ENCODE measurements around the gene KRTAP10-4. TPM values are rescaled to one million over a fixed set of nuclear protein-coding genes. Genes with fewer than 3 reads are reported as not detected.

The KRTAP10-4 gene
- total RNA-seq, 1 experiment from 2014 or later = not detected

DNA sequence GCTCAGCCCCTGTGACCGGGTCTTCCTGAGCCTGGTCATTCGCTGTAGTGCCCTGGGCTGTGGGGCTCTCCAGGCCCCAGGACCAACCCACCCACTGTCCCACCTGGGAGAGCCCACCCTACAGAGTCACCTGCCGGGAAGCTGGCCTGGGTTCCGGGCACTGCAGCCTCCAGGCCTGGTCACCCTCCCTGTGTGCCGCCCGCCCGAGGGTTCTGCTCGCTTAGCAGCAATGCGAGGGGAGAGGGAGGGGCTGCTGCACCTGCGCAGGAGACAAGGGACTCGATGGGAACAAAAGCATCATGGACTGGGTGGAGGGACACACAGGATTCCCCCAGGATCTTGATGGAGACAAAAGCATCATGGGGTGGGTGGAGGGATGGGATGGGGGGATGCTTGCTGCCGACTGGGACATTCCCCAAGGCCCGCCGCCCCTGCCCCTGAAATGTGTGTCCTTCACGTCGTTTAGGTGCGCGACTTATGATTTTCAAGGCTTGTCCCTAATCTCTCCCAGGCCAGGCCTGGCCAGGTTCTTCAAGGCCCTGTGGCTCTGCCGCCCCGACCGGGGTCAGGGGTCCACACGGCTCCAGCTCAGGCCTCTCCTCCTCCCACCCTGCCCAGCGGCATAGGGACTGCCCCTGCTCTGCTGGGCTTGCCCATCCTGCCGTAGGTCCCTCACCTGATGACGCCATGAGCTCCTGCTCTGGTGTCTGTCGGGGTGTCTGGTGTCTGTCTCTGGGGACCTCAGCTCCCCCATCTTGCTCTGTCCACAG, 40.0 kb downstream of the KRTAP10-4 start:
- Histone ChIP-seq H3K9me2 (ENCODE audit: insufficient read depth) (no peaks in the 10 kb centered on the region), H3K4me3 (no peak overlapping the region), H4K20me1 (ENCODE audit: insufficient read depth) (no peaks in the 10 kb centered on the region), H3K27me3 (ENCODE audit: insufficient read depth, low read depth) (peaks cover 42% of the 10 kb centered on the region), H3K4me2 (no peak overlapping the region), H2AFZ (no peak overlapping the region), H3F3A (ENCODE audit: insufficient read depth, low read depth) (no peaks in the 10 kb centered on the region), H3K4me1 (replicated peaks; ENCODE audit: insufficient read depth) (no peaks in the 10 kb centered on the region), H3K9me3 (ENCODE audit: insufficient read depth, low read depth) (no peaks in the 10 kb centered on the region), H3K27ac (no peak overlapping the region), H3K36me3 (ENCODE audit: low read depth) (no peaks in the 10 kb centered on the region), H3K79me2 (ENCODE audit: low read depth) (no peaks in the 10 kb centered on the region)
- intact Hi-C loops (cut with micrococcal nuclease; ENCODE audit: unreplicated experiment) = no loop called here
- TF ChIP-seq, protein P1, sequence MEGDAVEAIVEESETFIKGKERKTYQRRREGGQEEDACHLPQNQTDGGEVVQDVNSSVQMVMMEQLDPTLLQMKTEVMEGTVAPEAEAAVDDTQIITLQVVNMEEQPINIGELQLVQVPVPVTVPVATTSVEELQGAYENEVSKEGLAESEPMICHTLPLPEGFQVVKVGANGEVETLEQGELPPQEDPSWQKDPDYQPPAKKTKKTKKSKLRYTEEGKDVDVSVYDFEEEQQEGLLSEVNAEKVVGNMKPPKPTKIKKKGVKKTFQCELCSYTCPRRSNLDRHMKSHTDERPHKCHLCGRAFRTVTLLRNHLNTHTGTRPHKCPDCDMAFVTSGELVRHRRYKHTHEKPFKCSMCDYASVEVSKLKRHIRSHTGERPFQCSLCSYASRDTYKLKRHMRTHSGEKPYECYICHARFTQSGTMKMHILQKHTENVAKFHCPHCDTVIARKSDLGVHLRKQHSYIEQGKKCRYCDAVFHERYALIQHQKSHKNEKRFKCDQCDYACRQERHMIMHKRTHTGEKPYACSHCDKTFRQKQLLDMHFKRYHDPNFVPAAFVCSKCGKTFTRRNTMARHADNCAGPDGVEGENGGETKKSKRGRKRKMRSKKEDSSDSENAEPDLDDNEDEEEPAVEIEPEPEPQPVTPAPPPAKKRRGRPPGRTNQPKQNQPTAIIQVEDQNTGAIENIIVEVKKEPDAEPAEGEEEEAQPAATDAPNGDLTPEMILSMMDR (conservative IDR thresholded peaks at IDR 0.05) = no peak
- TF ChIP-seq EZH2 (IDR thresholded peaks at IDR 0.05; ENCODE audit: low read depth) = no peak
- CTCF ChIA-PET = no interaction called here
- POLR2A ChIA-PET (ENCODE audit: unreplicated experiment) = no interaction called here
- no peak for DNase-seq
- no TSS peak for BruUV-seq (replicated peaks)

DNA sequence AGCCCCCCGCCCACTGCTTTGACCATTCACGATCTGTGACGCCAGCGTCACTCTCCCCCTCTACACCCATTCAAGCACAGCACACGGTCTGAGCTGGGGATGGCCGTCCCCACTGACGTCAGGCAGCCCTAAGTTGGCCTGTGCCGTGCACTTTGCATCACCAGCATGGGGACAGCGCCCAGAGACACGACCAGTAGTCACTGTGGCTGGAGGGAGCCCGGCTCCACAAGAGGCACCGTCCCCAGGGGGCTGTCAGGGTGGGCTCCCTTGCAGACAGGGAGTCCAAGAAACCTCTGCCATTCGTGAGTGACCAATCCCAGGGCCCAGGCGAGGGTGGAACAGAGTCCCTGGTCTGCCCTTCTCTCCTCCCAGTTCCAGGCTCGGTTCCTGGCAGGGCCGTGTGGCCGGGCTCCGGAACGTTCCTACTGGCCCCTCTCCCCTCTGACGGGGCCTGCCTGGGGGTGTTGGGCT, 40.7 kb downstream of the KRTAP10-4 start:
- TF ChIP-seq EZH2 (IDR thresholded peaks at IDR 0.05; ENCODE audit: low read depth) = no peak
- CTCF ChIA-PET = no interaction called here
- H4K20me1 ChIP-seq (ENCODE audit: insufficient read depth) = no peaks in the 10 kb centered on the region
- intact Hi-C loops (cut with micrococcal nuclease; ENCODE audit: unreplicated experiment) = no loop called here
- H3K79me2 ChIP-seq (ENCODE audit: low read depth) = no peaks in the 10 kb centered on the region
- H2AFZ ChIP-seq = no peak overlapping the region
- H3K4me3 ChIP-seq = no peak overlapping the region
- H3K9me2 ChIP-seq (ENCODE audit: insufficient read depth) = no peaks in the 10 kb centered on the region
- H3F3A ChIP-seq (ENCODE audit: insufficient read depth, low read depth) = no peaks in the 10 kb centered on the region
- POLR2A ChIA-PET (ENCODE audit: unreplicated experiment) = no interaction called here
- BruUV-seq (replicated peaks) = no TSS peak
- no peak for DNase-seq
- no peaks in the 10 kb centered on the region for H3K36me3 ChIP-seq (ENCODE audit: low read depth)
- H3K4me1 ChIP-seq (replicated peaks; ENCODE audit: insufficient read depth) = no peaks in the 10 kb centered on the region
- H3K4me2 ChIP-seq = no peak overlapping the region
- H3K9me3 ChIP-seq (ENCODE audit: insufficient read depth, low read depth) = no peaks in the 10 kb centered on the region
- H3K27me3 ChIP-seq (ENCODE audit: insufficient read depth, low read depth) = peaks cover 42% of the 10 kb centered on the region
- H3K27ac ChIP-seq = no peak overlapping the region

DNA sequence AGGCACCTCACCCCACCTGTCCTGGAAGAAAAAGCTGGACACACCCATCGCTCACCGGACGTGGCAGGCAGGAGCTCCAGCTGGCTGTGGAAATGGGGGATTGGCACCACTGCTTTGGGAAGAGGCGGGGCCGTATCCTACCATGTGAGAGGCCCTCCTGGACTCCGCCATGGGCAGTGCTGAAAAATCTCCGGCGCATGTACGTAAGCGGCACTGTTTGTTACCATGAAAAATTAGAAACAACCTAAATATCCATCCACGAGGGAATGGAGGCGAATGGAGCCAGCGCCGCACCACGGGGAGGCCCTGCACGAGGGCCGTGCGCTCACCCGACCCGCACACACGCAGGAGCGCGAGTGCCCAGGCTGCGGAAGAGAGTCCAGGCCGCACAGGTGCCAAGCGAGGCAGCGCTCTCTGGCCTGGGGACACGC, 41.4 kb downstream of the KRTAP10-4 start:
- H3K27ac ChIP-seq = no peak overlapping the region
- H3K79me2 ChIP-seq (ENCODE audit: low read depth) = no peaks in the 10 kb centered on the region
- no peaks in the 10 kb centered on the region for H3K9me3 ChIP-seq (ENCODE audit: insufficient read depth, low read depth)
- ChIA-PET CTCF (no interaction called here), POLR2A (ENCODE audit: unreplicated experiment) (no interaction called here)
- H3F3A ChIP-seq (ENCODE audit: insufficient read depth, low read depth) = no peaks in the 10 kb centered on the region
- H3K4me1 ChIP-seq (replicated peaks; ENCODE audit: insufficient read depth) = no peaks in the 10 kb centered on the region
- no peak overlapping the region for H3K4me2 ChIP-seq
- peaks cover 42% of the 10 kb centered on the region for H3K27me3 ChIP-seq (ENCODE audit: insufficient read depth, low read depth)
- intact Hi-C loops (cut with micrococcal nuclease; ENCODE audit: unreplicated experiment) = no loop called here
- H4K20me1 ChIP-seq (ENCODE audit: insufficient read depth) = no peaks in the 10 kb centered on the region
- no peak overlapping the region for H2AFZ ChIP-seq
- H3K4me3 ChIP-seq = no peak overlapping the region
- no peak for DNase-seq
- BruUV-seq (replicated peaks) = no TSS peak
- no peaks in the 10 kb centered on the region for H3K9me2 ChIP-seq (ENCODE audit: insufficient read depth)
- TF ChIP-seq, protein P1 (conservative IDR thresholded peaks at IDR 0.05) = no peak
- no peak for TF ChIP-seq EZH2 (IDR thresholded peaks at IDR 0.05; ENCODE audit: low read depth)
- no peaks in the 10 kb centered on the region for H3K36me3 ChIP-seq (ENCODE audit: low read depth)
